ENCODE measurements around the gene ERP44.
"Not testable (repeated sequence)": the region's sequence is repeated elsewhere in the genome, so short reads cannot be mapped to it uniquely, and the experiment has no call there.

The ERP44 gene

GRCh38 chr9:100098887-100099721 is at the start of gene ERP44, which contains the start of gene INVS:
Gene ERP44 (minus strand): TSS chr9:100099000. CDS start chr9:100098840, 160 bp downstream.
Gene INVS (plus strand): TSS chr9:100099243. CDS start chr9:100104522, 5,279 bp downstream.
- DNase-seq = peak; percentile 98

- DNase-seq = not testable (repeated sequence)
Observed at GRCh38 chr9:100145976-100146375, 47.2 kb upstream of the ERP44 start.

- DNase-seq = not testable (repeated sequence)
Observed at GRCh38 chr9:100145167-100145934, 46.6 kb upstream of the ERP44 start.

- DNase-seq = not testable (repeated sequence)
Observed at GRCh38 chr9:100141862-100142261, 43.1 kb upstream of the ERP44 start.

- not testable (repeated sequence) for DNase-seq
Observed at GRCh38 chr9:100140303-100140702, 41.5 kb upstream of the ERP44 start.

- not testable (repeated sequence) for DNase-seq
Observed at GRCh38 chr9:100136799-100137198, 38.0 kb upstream of the ERP44 start.

- DNase-seq = no peak
Observed at GRCh38 chr9:100134731-100135130, 35.9 kb upstream of the ERP44 start.

GRCh38 chr9:100131875-100132430 is 33.2 kb upstream of the ERP44 start:
- no peak for DNase-seq

GRCh38 chr9:100131216-100131615 is 32.4 kb upstream of the ERP44 start:
- DNase-seq = no peak

GRCh38 chr9:100129772-100130171 is 31.0 kb upstream of the ERP44 start:
- DNase-seq = no peak

- no peak for DNase-seq
Observed at GRCh38 chr9:100126423-100126822, 27.6 kb upstream of the ERP44 start.

GRCh38 chr9:100125910-100126309 is 27.1 kb upstream of the ERP44 start:
- no peak for DNase-seq

GRCh38 chr9:100125236-100125635 is 26.4 kb upstream of the ERP44 start:
- no peak for DNase-seq

GRCh38 chr9:100120286-100120685 is 21.5 kb upstream of the ERP44 start:
- no peak for DNase-seq

GRCh38 chr9:100117316-100117715 is 18.5 kb upstream of the ERP44 start:
- no peak for DNase-seq

GRCh38 chr9:100112677-100113336 is 14.0 kb upstream of the ERP44 start:
- DNase-seq = no peak

- no peak for DNase-seq
Observed at GRCh38 chr9:100111235-100111634, 12.4 kb upstream of the ERP44 start.

GRCh38 chr9:100108559-100108958 is 9.8 kb upstream of the ERP44 start:
- no peak for DNase-seq

GRCh38 chr9:100106616-100107015 is 7.8 kb upstream of the ERP44 start:
- no peak for DNase-seq

GRCh38 chr9:100105861-100106260 is 7.1 kb upstream of the ERP44 start:
- no peak for DNase-seq

- DNase-seq = no peak
Observed at GRCh38 chr9:100104314-100104713, 5.5 kb upstream of the ERP44 start.

GRCh38 chr9:100101608-100102007 is 2.8 kb upstream of the ERP44 start:
- no peak for DNase-seq

- no peak for DNase-seq
Observed at GRCh38 chr9:100100146-100100667, 1.4 kb upstream of the ERP44 start.
